Trophoblast cell (in vitro differentiated cells and primary cell): ENCODE measurements around the gene PLBD2.

Experiments used
- DNase-seq, 2 donors: peaks; one replicate each; pipeline ENCODE4 v3.0.0-alpha.2; 2016
- H2AFZ ChIP-seq: 2 replicates; pipeline ENCODE4 v1.6.1; 2013; ENCODE audit warnings: low read length, moderate library complexity, mild to moderate bottlenecking; ENCODE audit not compliant: insufficient read depth, poor library complexity
- H2AK5ac ChIP-seq: 2 replicates; pipeline ENCODE4 v1.6.1; 2013; ENCODE audit warnings: mild to moderate bottlenecking, low read length
- H2BK120ac ChIP-seq: 2 replicates; pipeline ENCODE4 v1.6.1; 2013; ENCODE audit warnings: low read length, mild to moderate bottlenecking, moderate library complexity; ENCODE audit not compliant: insufficient read depth, poor library complexity
- H2BK12ac ChIP-seq: 2 replicates; pipeline ENCODE4 v1.6.1; 2013; ENCODE audit warnings: mild to moderate bottlenecking, low read length, moderate library complexity
- H2BK5ac ChIP-seq: 2 replicates; pipeline ENCODE4 v1.6.1; 2013; ENCODE audit warnings: low read length, low read depth, moderate library complexity, mild to moderate bottlenecking; ENCODE audit not compliant: poor library complexity
- H3K14ac ChIP-seq: 2 replicates; pipeline ENCODE4 v1.6.1; 2013; ENCODE audit warnings: mild to moderate bottlenecking, low read length
- H3K18ac ChIP-seq: 2 replicates; pipeline ENCODE4 v1.6.1; 2013; ENCODE audit warnings: mild to moderate bottlenecking, low read length
- H3K23ac ChIP-seq: 2 replicates; pipeline ENCODE4 v1.6.1; 2013; ENCODE audit warnings: low read length
- H3K27ac ChIP-seq: 2 replicates; pipeline ENCODE4 v1.5.1; 2013; ENCODE audit warnings: low read depth, mild to moderate bottlenecking, inconsistent platforms, low read length, moderate library complexity
- H3K27me3 ChIP-seq: 2 replicates; pipeline ENCODE4 v1.6.1; 2013; ENCODE audit warnings: inconsistent platforms, mild to moderate bottlenecking, low read length, moderate library complexity; ENCODE audit not compliant: insufficient read depth
- H3K36me3 ChIP-seq, 2 experiments: 1 replicate in 1 of 2; 2 replicates in 1 of 2; pipeline ENCODE4 v1.6.1; 2013; ENCODE audit warnings: low read length in 2 of 2, mild to moderate bottlenecking in 2 of 2, moderate library complexity in 1 of 2; ENCODE audit not compliant: insufficient read depth in 2 of 2, control insufficient read depth in 1 of 2
- H3K4ac ChIP-seq: 2 replicates; pipeline ENCODE4 v1.6.1; 2013; ENCODE audit warnings: low read depth, mild to moderate bottlenecking, low read length, moderate library complexity
- H3K4me1 ChIP-seq, 2 experiments: 1 replicate in 1 of 2; 2 replicates in 1 of 2; pipeline ENCODE4 v1.6.1; 2013; ENCODE audit warnings: low read length in 2 of 2, mild to moderate bottlenecking in 2 of 2, moderate library complexity in 1 of 2; ENCODE audit not compliant: insufficient read depth in 2 of 2, control insufficient read depth in 1 of 2
- H3K4me2 ChIP-seq: 2 replicates; pipeline ENCODE4 v1.6.1; 2013; ENCODE audit warnings: inconsistent platforms, mild to moderate bottlenecking, low read length, moderate library complexity
- H3K4me3 ChIP-seq: 2 replicates; pipeline ENCODE4 v1.5.1; 2013; ENCODE audit warnings: mild to moderate bottlenecking, low read depth, low read length, inconsistent platforms
- H3K79me1 ChIP-seq: one replicate; pipeline ENCODE4 v1.6.1; 2013; ENCODE audit warnings: low read length
- H3K79me2 ChIP-seq: 2 replicates; pipeline ENCODE4 v1.6.1; 2013; ENCODE audit warnings: low read length, mild to moderate bottlenecking; ENCODE audit not compliant: control insufficient read depth, insufficient read depth, poor library complexity
- H3K9ac ChIP-seq: 2 replicates; pipeline ENCODE4 v1.6.1; 2013; ENCODE audit warnings: mild to moderate bottlenecking, low read length
- H3K9me3 ChIP-seq: 2 replicates; pipeline ENCODE4 v1.6.1; 2013; ENCODE audit warnings: low read depth, mild to moderate bottlenecking, control low read depth, inconsistent platforms, low read length; ENCODE audit not compliant: insufficient read depth
- H4K12ac ChIP-seq: 2 replicates; pipeline ENCODE4 v1.6.1; 2013; ENCODE audit warnings: low read depth, mild to moderate bottlenecking, low read length, moderate library complexity
- H4K8ac ChIP-seq: 2 replicates; pipeline ENCODE4 v1.6.1; 2013; ENCODE audit warnings: low read depth, mild to moderate bottlenecking, low read length, moderate library complexity
- H4K91ac ChIP-seq: one replicate; pipeline ENCODE4 v1.6.1; 2013; ENCODE audit warnings: low read depth, mild to moderate bottlenecking, low read length, moderate library complexity
- WGBS: extraction: QIAGEN DNeasy Blood & Tissue Kit; methylation state at CpG from one replicate; pipeline ENCODE4 v1.1.7; 2013; ENCODE audit warnings: missing lambda C conversion rate; ENCODE audit not compliant: insufficient read length, insufficient coverage; ENCODE audit errors: extremely low coverage; 5-methylcytosine and 5-hydroxymethylcytosine counted together

Gene PLBD2

GRCh38 chr12:113361574-113362370 is 3.4 kb downstream of the PLBD2 start:
- peak in 1 of 2 donors; percentile 0 for DNase-seq
- H3K4me3 ChIP-seq, result peak overlapping the region; percentile 52
- no peak overlapping the region for H2AK5ac ChIP-seq
- H3K36me3 ChIP-seq, result peaks cover 0 to 3% of the 10 kb centered on the region in 2 experiments
- peaks cover 6% of the 10 kb centered on the region for H3K79me1 ChIP-seq
- H3K27me3 ChIP-seq, result no peaks in the 10 kb centered on the region
- peaks cover 7 to 12% of the 10 kb centered on the region in 2 experiments for H3K4me1 ChIP-seq
- no peak overlapping the region for H3K4me2 ChIP-seq
- no peak overlapping the region for H4K8ac ChIP-seq
- no peak overlapping the region for H2BK12ac ChIP-seq
- no peaks in the 10 kb centered on the region for H3K9me3 ChIP-seq
- WGBS, result no CpG with 5 or more reads among the region's 12 CpGs
- no peak overlapping the region for H2BK120ac ChIP-seq
- H4K91ac ChIP-seq, result no peak overlapping the region
- H3K18ac ChIP-seq, result no peak overlapping the region
- H2BK5ac ChIP-seq, result no peak overlapping the region
- no peak overlapping the region for H2AFZ ChIP-seq
- no peak overlapping the region for H3K27ac ChIP-seq
- no peak overlapping the region for H4K12ac ChIP-seq
- no peak overlapping the region for H3K9ac ChIP-seq
- no peak overlapping the region for H3K14ac ChIP-seq
- H3K23ac ChIP-seq, result no peak overlapping the region
- H3K79me2 ChIP-seq, result peaks cover 5% of the 10 kb centered on the region
- H3K4ac ChIP-seq, result no peak overlapping the region

GRCh38 chr12:113364698-113365097 is 6.3 kb downstream of the PLBD2 start:
- Histone ChIP-seq H3K4ac (no peak overlapping the region), H3K9ac (no peak overlapping the region), H3K18ac (no peak overlapping the region), H3K4me1 (no peaks in the 10 kb centered on the region), H3K79me1 (no peaks in the 10 kb centered on the region), H3K4me3 (no peak overlapping the region), H4K91ac (no peak overlapping the region), H3K9me3 (no peaks in the 10 kb centered on the region), H3K27me3 (no peaks in the 10 kb centered on the region), H2BK120ac (no peak overlapping the region), H3K36me3 (peaks cover 0 to 3% of the 10 kb centered on the region in 2 experiments), H2AFZ (no peak overlapping the region), H3K14ac (no peak overlapping the region), H2BK12ac (no peak overlapping the region), H4K12ac (no peak overlapping the region), H2BK5ac (no peak overlapping the region), H2AK5ac (no peak overlapping the region), H3K27ac (no peak overlapping the region), H3K23ac (no peak overlapping the region), H3K79me2 (no peaks in the 10 kb centered on the region), H4K8ac (no peak overlapping the region), H3K4me2 (no peak overlapping the region)
- no CpG with 5 or more reads among the region's 5 CpGs for WGBS
- no peak for DNase-seq

- H3K18ac ChIP-seq, result no peak overlapping the region
- H3K79me2 ChIP-seq, result no peaks in the 10 kb centered on the region
- H4K91ac ChIP-seq, result no peak overlapping the region
- no peak overlapping the region for H4K8ac ChIP-seq
- H2BK5ac ChIP-seq, result no peak overlapping the region
- no peak overlapping the region for H4K12ac ChIP-seq
- DNase-seq, result no peak
- H3K4me2 ChIP-seq, result no peak overlapping the region
- H2AK5ac ChIP-seq, result no peak overlapping the region
- H3K23ac ChIP-seq, result no peak overlapping the region
- no peak overlapping the region for H2BK120ac ChIP-seq
- no peaks in the 10 kb centered on the region for H3K9me3 ChIP-seq
- WGBS, result no CpG with 5 or more reads among the region's 7 CpGs
- H3K4me3 ChIP-seq, result no peak overlapping the region
- peaks cover 0 to 3% of the 10 kb centered on the region in 2 experiments for H3K36me3 ChIP-seq
- no peaks in the 10 kb centered on the region for H3K79me1 ChIP-seq
- no peak overlapping the region for H3K9ac ChIP-seq
- no peaks in the 10 kb centered on the region for H3K4me1 ChIP-seq
- H3K27ac ChIP-seq, result no peak overlapping the region
- H2BK12ac ChIP-seq, result no peak overlapping the region
- no peaks in the 10 kb centered on the region for H3K27me3 ChIP-seq
- H3K4ac ChIP-seq, result no peak overlapping the region
- H2AFZ ChIP-seq, result no peak overlapping the region
- no peak overlapping the region for H3K14ac ChIP-seq
Measured at GRCh38 chr12:113365639-113366395, 7.4 kb downstream of the PLBD2 start.

GRCh38 chr12:113366827-113367226 is 8.4 kb downstream of the PLBD2 start:
- H3K79me1 ChIP-seq, result no peaks in the 10 kb centered on the region
- no CpG with 5 or more reads among the region's 4 CpGs for WGBS
- H3K27ac ChIP-seq, result no peak overlapping the region
- H3K4me1 ChIP-seq, result no peaks in the 10 kb centered on the region
- H3K4me3 ChIP-seq, result no peak overlapping the region
- H2BK12ac ChIP-seq, result no peak overlapping the region
- no peak overlapping the region for H3K4ac ChIP-seq
- H2AFZ ChIP-seq, result no peak overlapping the region
- H3K27me3 ChIP-seq, result no peaks in the 10 kb centered on the region
- H3K36me3 ChIP-seq, result peaks cover 0 to 3% of the 10 kb centered on the region in 2 experiments
- no peak overlapping the region for H4K8ac ChIP-seq
- peak in 1 of 2 donors; percentile 2 for DNase-seq
- no peak overlapping the region for H3K23ac ChIP-seq
- no peak overlapping the region for H4K12ac ChIP-seq
- no peak overlapping the region for H2BK120ac ChIP-seq
- H3K9me3 ChIP-seq, result no peaks in the 10 kb centered on the region
- no peak overlapping the region for H3K9ac ChIP-seq
- no peaks in the 10 kb centered on the region for H3K79me2 ChIP-seq
- no peak overlapping the region for H3K18ac ChIP-seq
- H4K91ac ChIP-seq, result no peak overlapping the region
- no peak overlapping the region for H3K4me2 ChIP-seq
- H3K14ac ChIP-seq, result no peak overlapping the region
- no peak overlapping the region for H2AK5ac ChIP-seq
- no peak overlapping the region for H2BK5ac ChIP-seq
